NCI-H2107 treated with DMSO at 0.1 percent for 48 hours (cell line): ENCODE data around the gene TEX47.

Experiments used
- DNase-seq: peaks from one replicate; lab custom pipeline; 2025; ENCODE audit not compliant: unreplicated experiment; lab: John Stamatoyannopoulos, UW

TEX47 gene

GRCh38 chr7:88795553-88795952 lies at the start of gene TEX47:
TSS of gene TEX47 (minus strand) at chr7:88795737. CDS start at chr7:88794942, 795 bp downstream.
- DNase-seq = no peak

- no peak for DNase-seq
Observed at GRCh38 chr7:88845091-88845490, 49.6 kb upstream of the TEX47 start.

- DNase-seq = no peak
Observed at GRCh38 chr7:88842201-88842600, 46.7 kb upstream of the TEX47 start.

GRCh38 chr7:88835147-88835728 lies 39.7 kb upstream of the TEX47 start:
- DNase-seq = no peak

GRCh38 chr7:88826222-88826621 lies 30.7 kb upstream of the TEX47 start:
- no peak for DNase-seq

- no peak for DNase-seq
Observed at GRCh38 chr7:88818552-88818951, 23.0 kb upstream of the TEX47 start.

GRCh38 chr7:88806280-88807037 lies 10.9 kb upstream of the TEX47 start:
- DNase-seq = no peak

- DNase-seq = no peak
Observed at GRCh38 chr7:88801046-88801445, 5.5 kb upstream of the TEX47 start.

GRCh38 chr7:88792361-88792760 lies 3.2 kb downstream of the TEX47 start:
- DNase-seq = no peak

- DNase-seq = no peak
Observed at GRCh38 chr7:88791891-88792290, 3.6 kb downstream of the TEX47 start.

GRCh38 chr7:88789480-88790064 lies 6.0 kb downstream of the TEX47 start:
- DNase-seq = no peak

GRCh38 chr7:88787777-88788176 lies 7.8 kb downstream of the TEX47 start:
- DNase-seq = no peak

- DNase-seq = no peak
Observed at GRCh38 chr7:88775838-88776237, 19.7 kb downstream of the TEX47 start.

GRCh38 chr7:88772776-88773175 lies 22.8 kb downstream of the TEX47 start:
- no peak for DNase-seq

- DNase-seq = no peak
Observed at GRCh38 chr7:88771417-88771816, 24.1 kb downstream of the TEX47 start.

GRCh38 chr7:88761779-88762178 lies 33.8 kb downstream of the TEX47 start:
- DNase-seq = no peak

GRCh38 chr7:88760136-88760515 lies 35.4 kb downstream of the TEX47 start:
- no peak for DNase-seq

GRCh38 chr7:88759230-88760135 lies 36.1 kb downstream of the TEX47 start, which contains the start of gene ZNF804B:
TSS of gene ZNF804B (plus strand) at chr7:88759700. CDS start at chr7:88759977, 277 bp downstream.
- DNase-seq = no peak

- no peak for DNase-seq
Observed at GRCh38 chr7:88758381-88759229, 36.9 kb downstream of the TEX47 start.

- DNase-seq = no peak
Observed at GRCh38 chr7:88757371-88757770, 38.2 kb downstream of the TEX47 start.
